Activated T-cell treated with anti-CD3 and anti-CD28 coated beads, Interleukin-2, amount 50 U/mL, for 4 hours (primary cell): ENCODE results near the gene GNAQ. TPM values are rescaled to one million over a fixed set of nuclear protein-coding genes. Genes with fewer than 3 reads are reported as not detected.
"Not testable (repeated sequence)": the region's sequence is repeated elsewhere in the genome, so short reads cannot be mapped to it uniquely, and the experiment has no call there.

ENCODE experiments used
- ATAC-seq, 2 donors: fragments of 200-7000 bp; cut with Tn5 transposase; one replicate each; pipeline ENCODE4 v1.10.0; 2021
- DNase-seq: peaks from one replicate; pipeline ENCODE4 v3.0.0-alpha.2; 2020
- H3K27me3 Mint-ChIP-seq: one replicate; pipeline ENCODE4 v1.8.0; 2021; ENCODE audit warnings: low read depth, mixed read lengths
- H3K36me3 Mint-ChIP-seq: one replicate; pipeline ENCODE4 v1.8.0; 2022; ENCODE audit warnings: mixed read lengths; ENCODE audit not compliant: insufficient read depth
- H3K4me1 Mint-ChIP-seq: one replicate; pipeline ENCODE4 v1.8.0; 2021; ENCODE audit warnings: low read depth, mixed read lengths
- H3K4me3 Mint-ChIP-seq: one replicate; pipeline ENCODE4 v1.8.0; 2021; ENCODE audit warnings: mild to moderate bottlenecking, moderate library complexity, mixed read lengths
- H3K9me3 Mint-ChIP-seq: one replicate; pipeline ENCODE4 v1.8.0; 2021; ENCODE audit warnings: mixed read lengths
- total RNA-seq, 3 donors: library from RNA; stranded (reverse); gene quantifications; one replicate each; pipeline ENCODE4 v1.2.1, GENCODE V29; 2021

Gene GNAQ
- total RNA-seq, 3 donors from 2014 or later, result 18.2 to 20.1 (median 18.9) TPM

- DNase-seq, result no peak
- Mint-ChIP-seq H3K27me3 (no peaks in the 10 kb centered on the region), H3K36me3 (peaks cover 20% of the 10 kb centered on the region), H3K4me3 (no peak overlapping the region), H3K4me1 (peaks cover 20% of the 10 kb centered on the region), H3K9me3 (no peaks in the 10 kb centered on the region)
- ATAC-seq, result no peak
Observed at GRCh38 chr9:77731930-77732329, 299.7 kb downstream of the GNAQ start.

DNA sequence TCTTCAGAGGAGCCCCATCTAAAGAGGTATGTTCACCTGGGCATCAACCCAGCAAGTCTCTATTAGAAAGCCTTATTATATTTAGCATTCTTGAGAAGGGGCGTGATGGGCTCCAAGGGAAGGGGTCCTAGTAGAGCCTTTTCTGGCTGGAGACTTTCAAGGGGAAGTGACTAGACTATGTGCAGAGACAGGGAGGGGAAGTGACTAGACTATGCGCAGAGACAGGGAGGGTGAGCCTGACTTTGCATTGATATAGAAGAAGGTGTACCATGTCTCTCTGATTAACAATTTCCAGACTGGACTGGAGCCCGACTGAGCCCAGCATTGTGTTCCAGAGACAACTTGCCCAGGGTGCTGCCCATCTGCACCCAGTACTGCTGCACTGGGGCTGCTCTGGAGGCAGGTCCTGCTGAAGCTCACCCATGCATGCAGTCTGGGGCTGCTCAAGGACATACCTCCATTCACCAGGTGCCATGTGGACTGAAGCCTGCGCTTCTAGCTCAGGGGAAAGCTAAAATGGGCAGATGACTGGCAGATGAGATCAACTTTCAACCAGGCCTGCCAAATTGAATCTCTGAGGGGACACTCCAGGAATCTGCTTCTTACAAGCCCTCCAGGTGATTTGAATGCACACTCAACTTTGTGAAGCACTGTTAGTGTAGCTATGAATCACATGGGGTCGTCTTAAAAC, 300.5 kb downstream of the GNAQ start:
- DNase-seq (no peak), ATAC-seq (no peak)
- Mint-ChIP-seq H3K36me3 (peaks cover 27% of the 10 kb centered on the region), H3K9me3 (no peaks in the 10 kb centered on the region), H3K4me3 (no peak overlapping the region), H3K4me1 (peaks cover 28% of the 10 kb centered on the region), H3K27me3 (no peaks in the 10 kb centered on the region)

GRCh38 chr9:77729177-77729576, 302.4 kb downstream of the GNAQ start:
- DNase-seq (no peak), ATAC-seq (peak; percentile 54 to 70)
- H3K4me3 Mint-ChIP-seq, result no peak overlapping the region
- no peaks in the 10 kb centered on the region for H3K9me3 Mint-ChIP-seq
- H3K4me1 Mint-ChIP-seq, result peaks cover 35% of the 10 kb centered on the region
- no peaks in the 10 kb centered on the region for H3K27me3 Mint-ChIP-seq
- H3K36me3 Mint-ChIP-seq, result peaks cover 34% of the 10 kb centered on the region

DNA sequence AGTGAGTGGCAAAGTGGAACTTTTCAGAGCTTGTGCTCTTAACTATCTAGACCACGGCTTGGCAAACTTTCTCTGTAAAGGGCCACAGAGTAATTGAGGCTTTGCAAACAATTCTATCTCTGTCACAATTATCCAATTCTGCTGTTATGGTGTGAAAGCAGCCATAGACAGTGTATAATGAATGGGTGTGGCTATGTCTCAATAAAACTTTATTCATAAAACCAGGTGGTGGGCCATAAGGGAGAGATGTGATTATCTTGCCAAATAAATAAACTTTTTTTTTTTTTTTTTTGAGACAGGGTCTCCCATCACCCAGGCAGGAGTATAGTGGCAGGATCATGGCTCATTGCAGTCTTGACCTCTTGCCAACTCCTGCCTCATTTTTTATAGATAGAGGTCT, 304.8 kb downstream of the GNAQ start:
- DNase-seq (no peak), ATAC-seq (no peak)
- no peak overlapping the region for H3K4me3 Mint-ChIP-seq
- H3K9me3 Mint-ChIP-seq, result no peaks in the 10 kb centered on the region
- H3K36me3 Mint-ChIP-seq, result peaks cover 39% of the 10 kb centered on the region
- H3K4me1 Mint-ChIP-seq, result peaks cover 34% of the 10 kb centered on the region
- no peaks in the 10 kb centered on the region for H3K27me3 Mint-ChIP-seq

- peaks cover 41% of the 10 kb centered on the region for H3K36me3 Mint-ChIP-seq
- H3K4me3 Mint-ChIP-seq, result no peak overlapping the region
- peaks cover 33% of the 10 kb centered on the region for H3K4me1 Mint-ChIP-seq
Observed at GRCh38 chr9:77726289-77726688, 305.3 kb downstream of the GNAQ start.

GRCh38 chr9:77725820-77726219, 305.8 kb downstream of the GNAQ start:
- ATAC-seq, result peak; percentile 64 to 75
- Mint-ChIP-seq H3K36me3 (peaks cover 43% of the 10 kb centered on the region), H3K4me3 (no peak overlapping the region), H3K27me3 (no peaks in the 10 kb centered on the region), H3K4me1 (peaks cover 32% of the 10 kb centered on the region), H3K9me3 (no peaks in the 10 kb centered on the region)
- DNase-seq, result no peak

More at GRCh38 chr9:77726289-77726688, 305.3 kb downstream of the GNAQ start:
- no peak for DNase-seq
- Mint-ChIP-seq H3K27me3 (no peaks in the 10 kb centered on the region), H3K9me3 (no peaks in the 10 kb centered on the region)
- ATAC-seq, result no peak

DNA sequence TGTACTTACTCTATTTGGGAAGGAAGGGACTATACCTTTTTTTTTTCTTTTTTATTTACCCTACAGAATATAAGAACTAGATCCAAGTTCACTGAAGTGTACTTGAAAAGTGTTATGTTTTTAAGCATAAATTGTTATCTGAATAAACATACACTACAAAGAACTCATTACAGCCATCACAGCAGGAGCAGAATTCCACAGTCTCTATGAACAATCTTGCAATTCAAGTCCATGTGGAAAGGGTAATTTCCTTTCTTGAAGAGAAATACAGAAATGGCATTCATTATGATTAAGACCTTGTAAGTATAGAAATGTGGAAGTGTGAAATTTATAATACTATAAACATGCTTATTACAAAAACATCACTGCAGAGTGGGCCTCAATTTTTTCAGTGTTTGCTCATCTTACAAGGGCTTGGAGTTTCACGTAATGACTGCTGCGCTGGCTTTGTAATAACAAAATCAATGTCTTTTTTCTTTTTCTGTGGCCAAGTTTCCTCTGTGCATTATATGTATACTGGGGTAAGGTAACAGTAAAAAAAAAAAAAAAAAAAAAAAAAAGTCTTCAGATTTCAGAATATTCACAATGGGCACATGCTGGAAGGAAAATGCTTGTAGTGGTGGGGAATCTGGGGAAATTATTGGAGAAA, 306.4 kb downstream of the GNAQ start:
- ATAC-seq, result peak in 1 of 2 donors; percentile 39
- Mint-ChIP-seq H3K27me3 (no peaks in the 10 kb centered on the region), H3K4me3 (no peak overlapping the region), H3K9me3 (no peaks in the 10 kb centered on the region), H3K4me1 (peaks cover 31% of the 10 kb centered on the region), H3K36me3 (peaks cover 45% of the 10 kb centered on the region)
- DNase-seq, result no peak

DNA sequence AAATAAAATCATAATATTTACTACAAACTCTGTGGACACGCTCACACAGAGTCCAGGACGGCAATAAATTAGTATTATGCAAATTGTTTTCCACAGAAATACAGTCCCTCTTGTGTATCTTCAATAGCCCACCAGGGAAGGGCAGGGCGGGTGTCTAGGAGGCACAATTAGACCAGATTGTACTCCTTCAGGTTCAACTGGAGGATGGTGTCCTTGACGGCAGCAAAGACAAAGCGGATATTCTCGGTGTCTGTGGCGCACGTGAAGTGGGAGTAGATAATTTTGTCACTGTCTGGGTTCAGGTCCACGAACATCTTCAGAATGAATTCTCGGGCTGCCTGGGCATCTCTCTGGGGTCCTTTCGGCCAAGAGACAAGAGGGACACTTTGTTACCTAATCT, 310.5 kb downstream of the GNAQ start:
- Mint-ChIP-seq H3K4me1 (peaks cover 13% of the 10 kb centered on the region), H3K36me3 (peaks cover 28% of the 10 kb centered on the region)
- H3K27me3 Mint-ChIP-seq, H3K4me3 Mint-ChIP-seq, DNase-seq, H3K9me3 Mint-ChIP-seq, ATAC-seq: not testable (repeated sequence)

GRCh38 chr9:77719321-77719720, 312.3 kb downstream of the GNAQ start:
- peaks cover 6% of the 10 kb centered on the region for H3K4me1 Mint-ChIP-seq

DNA sequence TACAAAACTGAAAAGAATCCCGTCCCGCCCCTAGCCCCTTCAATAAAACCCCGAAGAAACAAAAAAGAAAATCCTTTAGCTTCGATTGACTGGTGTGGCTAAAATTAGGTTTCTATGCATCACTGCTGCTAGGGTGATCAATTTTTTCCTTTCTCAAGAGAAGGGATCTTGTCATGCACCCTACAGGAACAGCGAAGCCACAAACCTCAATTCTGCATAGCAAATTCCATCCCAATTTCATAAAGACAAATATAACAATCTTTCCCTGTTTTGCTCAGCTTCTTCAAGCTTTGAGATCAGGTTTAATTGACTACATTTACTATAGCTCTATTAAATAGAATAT, 313.3 kb downstream of the GNAQ start:
- ATAC-seq, result peak; percentile 74 to 82
- DNase-seq, H3K9me3 Mint-ChIP-seq, H3K27me3 Mint-ChIP-seq, H3K4me3 Mint-ChIP-seq, H3K4me1 Mint-ChIP-seq: not testable (repeated sequence)
- peaks cover 17% of the 10 kb centered on the region for H3K36me3 Mint-ChIP-seq

More at GRCh38 chr9:77719321-77719720, 312.3 kb downstream of the GNAQ start:
- Mint-ChIP-seq H3K4me3 (no peak overlapping the region), H3K27me3 (no peaks in the 10 kb centered on the region), H3K36me3 (peaks cover 18% of the 10 kb centered on the region), H3K9me3 (no peaks in the 10 kb centered on the region)
- ATAC-seq (no peak), DNase-seq (no peak)

DNA sequence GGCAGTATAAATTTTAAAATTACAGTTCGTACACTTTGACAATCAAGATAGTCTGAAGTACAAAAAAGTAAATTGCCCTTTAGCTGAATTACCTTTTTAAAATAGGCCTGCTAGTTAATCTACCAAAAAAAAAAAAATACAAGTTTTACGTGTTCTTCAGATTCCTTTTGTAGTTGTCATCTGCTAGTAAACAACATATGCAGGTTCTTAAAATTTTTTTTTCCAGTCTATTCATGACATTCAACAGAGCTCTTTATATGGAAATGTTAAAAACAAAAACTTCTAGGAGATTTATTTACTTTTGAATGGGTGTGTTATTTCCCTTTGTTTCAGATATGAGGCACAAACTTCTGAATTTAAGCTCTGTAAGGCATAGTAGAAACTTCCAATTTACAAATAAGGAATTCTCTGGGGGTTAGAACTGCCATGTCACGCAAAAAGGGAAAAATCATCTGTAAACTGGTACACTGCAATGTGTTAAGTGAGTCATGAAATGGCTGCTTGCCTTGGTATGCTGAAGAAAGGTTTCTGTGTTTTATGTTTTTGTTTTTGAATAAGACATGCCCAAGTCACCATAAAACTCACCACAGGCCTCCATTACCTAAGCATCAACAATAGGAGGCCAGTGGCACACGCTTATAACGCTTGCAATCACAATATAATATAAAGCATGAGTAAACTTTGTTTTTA, 313.9 kb downstream of the GNAQ start:
- H3K4me3 Mint-ChIP-seq, H3K27me3 Mint-ChIP-seq, DNase-seq, H3K9me3 Mint-ChIP-seq, H3K4me1 Mint-ChIP-seq: not testable (repeated sequence)
- peak; percentile 57 to 63 for ATAC-seq
- H3K36me3 Mint-ChIP-seq, result peaks cover 17% of the 10 kb centered on the region

DNA sequence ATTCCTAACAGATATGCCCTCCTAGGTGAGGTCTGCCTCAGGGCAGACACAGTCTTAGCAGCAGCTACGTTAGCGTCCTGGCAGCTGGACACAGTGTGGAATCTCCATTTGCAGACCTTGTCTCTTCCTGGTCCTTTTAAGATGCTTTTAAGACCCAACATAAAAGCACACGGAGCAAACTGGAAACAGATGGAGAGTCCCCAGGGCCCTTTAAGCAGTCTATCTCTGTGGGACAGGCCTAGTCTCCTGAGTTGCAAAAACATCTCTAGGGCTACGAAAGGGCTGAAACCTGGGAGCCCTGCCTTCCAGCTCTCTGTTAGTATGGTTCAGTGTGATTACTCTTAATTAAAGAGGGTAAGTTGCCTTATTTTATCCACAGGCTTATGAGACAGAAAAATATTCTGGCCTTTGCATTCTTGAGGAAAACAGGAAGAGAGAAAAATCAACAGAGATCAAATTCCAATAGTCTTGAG, 317.5 kb downstream of the GNAQ start:
- peaks cover 7% of the 10 kb centered on the region for H3K4me1 Mint-ChIP-seq
- ATAC-seq (no peak), DNase-seq (no peak)
- peaks cover 5% of the 10 kb centered on the region for H3K36me3 Mint-ChIP-seq
- H3K9me3 Mint-ChIP-seq, result peaks cover 14% of the 10 kb centered on the region
- no peak overlapping the region for H3K4me3 Mint-ChIP-seq
- no peaks in the 10 kb centered on the region for H3K27me3 Mint-ChIP-seq

- Mint-ChIP-seq H3K27me3 (no peaks in the 10 kb centered on the region), H3K9me3 (peaks cover 27% of the 10 kb centered on the region), H3K4me1 (peaks cover 2% of the 10 kb centered on the region), H3K4me3 (no peak overlapping the region), H3K36me3 (peaks cover 7% of the 10 kb centered on the region)
- ATAC-seq, result peak; percentile 27 to 43
- DNase-seq, result no peak
Observed at GRCh38 chr9:77712533-77713130, 319.0 kb downstream of the GNAQ start.

- no peaks in the 10 kb centered on the region for H3K27me3 Mint-ChIP-seq
- no peak overlapping the region for H3K4me3 Mint-ChIP-seq
- ATAC-seq (no peak), DNase-seq (no peak)
- peaks cover 30% of the 10 kb centered on the region for H3K9me3 Mint-ChIP-seq
- H3K4me1 Mint-ChIP-seq, result peaks cover 2% of the 10 kb centered on the region
- H3K36me3 Mint-ChIP-seq, result peaks cover 7% of the 10 kb centered on the region
Observed at GRCh38 chr9:77710965-77711648, 320.5 kb downstream of the GNAQ start.
